GM18870 (cell line): Measurements from ENCODE around the gene MRGPRX4.
"Not testable (repeated sequence)": the region's sequence is repeated elsewhere in the genome, so short reads cannot be mapped to it uniquely, and the experiment has no call there.

Source experiments
- ATAC-seq: cut with Tn5 transposase; IDR thresholded peaks from one replicate; pipeline ENCODE4 v1.9.1; 2021; ENCODE audit warnings: moderate library complexity; ENCODE audit not compliant: unreplicated experiment

Gene MRGPRX4

GRCh38 chr11:18172666-18173065 is at the start of gene MRGPRX4:
Gene MRGPRX4, plus strand, starts transcription at chr11:18172837. Its CDS starts 420 bp downstream, at chr11:18173257.
- no peak for ATAC-seq

GRCh38 chr11:18131115-18131514 is 41.5 kb upstream of the MRGPRX4 start:
- ATAC-seq: not testable (repeated sequence)

- no peak for ATAC-seq
Measured at GRCh38 chr11:18132341-18132740, 40.3 kb upstream of the MRGPRX4 start, which contains the start of gene MRGPRX3. Gene MRGPRX3, plus strand, starts transcription at chr11:18132571. Its CDS starts 4,632 bp downstream, at chr11:18137203.

- no peak for ATAC-seq
Measured at GRCh38 chr11:18135308-18135707, 37.3 kb upstream of the MRGPRX4 start.

- no peak for ATAC-seq
Measured at GRCh38 chr11:18137186-18137800, 35.3 kb upstream of the MRGPRX4 start.

GRCh38 chr11:18140145-18140544 is 32.5 kb upstream of the MRGPRX4 start:
- no peak for ATAC-seq

- no peak for ATAC-seq
Measured at GRCh38 chr11:18144243-18144642, 28.4 kb upstream of the MRGPRX4 start.

GRCh38 chr11:18145025-18145424 is 27.6 kb upstream of the MRGPRX4 start:
- no peak for ATAC-seq

- no peak for ATAC-seq
Measured at GRCh38 chr11:18145837-18146236, 26.8 kb upstream of the MRGPRX4 start.

- no peak for ATAC-seq
Measured at GRCh38 chr11:18151581-18151980, 21.1 kb upstream of the MRGPRX4 start.

- ATAC-seq: no peak
Measured at GRCh38 chr11:18168372-18168771, 4.3 kb upstream of the MRGPRX4 start.

- no peak for ATAC-seq
Measured at GRCh38 chr11:18171377-18172000, 1.1 kb upstream of the MRGPRX4 start.

- no peak for ATAC-seq
Measured at GRCh38 chr11:18173225-18173866, 709 bp downstream of the MRGPRX4 start.

- ATAC-seq: no peak
Measured at GRCh38 chr11:18188796-18189195, 16.2 kb downstream of the MRGPRX4 start.

GRCh38 chr11:18189476-18190245 is 17.0 kb downstream of the MRGPRX4 start:
- not testable (repeated sequence) for ATAC-seq

- no peak for ATAC-seq
Measured at GRCh38 chr11:18191376-18191775, 18.7 kb downstream of the MRGPRX4 start.

- ATAC-seq: no peak
Measured at GRCh38 chr11:18193010-18193409, 20.4 kb downstream of the MRGPRX4 start.

- ATAC-seq: no peak
Measured at GRCh38 chr11:18196532-18196931, 23.9 kb downstream of the MRGPRX4 start.

GRCh38 chr11:18197738-18198137 is 25.1 kb downstream of the MRGPRX4 start:
- ATAC-seq: not testable (repeated sequence)

GRCh38 chr11:18203723-18204122 is 31.1 kb downstream of the MRGPRX4 start:
- no peak for ATAC-seq

GRCh38 chr11:18204220-18204619 is 31.6 kb downstream of the MRGPRX4 start:
- ATAC-seq: no peak
